Gastroesophageal sphincter (tissue), 4 donors: ENCODE measurements around the gene GTF2I. TPM values are rescaled to one million over a fixed set of nuclear protein-coding genes. Genes with fewer than 3 reads are reported as not detected.
"Not testable (repeated sequence)": the region's sequence is repeated elsewhere in the genome, so short reads cannot be mapped to it uniquely, and the experiment has no call there.

Experiments
- ATAC-seq: fragments of 150-250 bp; one replicate; pipeline ENCODE4 v1.9.1; 2016; ENCODE audit warnings: mild to moderate bottlenecking, moderate library complexity
- H3K27ac ChIP-seq, 4 donors: fragments of 200-600 bp; sonication (generic) in 3 of 4; 1 replicate in 3 of 4; 2 replicates in 1 of 4; pipeline ENCODE4 v1.5.1; 2016 to 2019
- H3K27me3 ChIP-seq: fragments of 200-600 bp; sonication (generic); one replicate; pipeline ENCODE4 v1.5.1; 2019
- H3K36me3 ChIP-seq, 2 donors: fragments of 200-600 bp; sonication (generic); one replicate each; pipeline ENCODE4 v1.5.1; 2019; ENCODE audit warnings: control low read depth in 1 of 2
- H3K4me1 ChIP-seq, 3 donors: fragments of 200-600 bp; sonication (generic); 1 replicate in 2 of 3; 2 replicates in 1 of 3; pipeline ENCODE4 v1.5.1; 2016 to 2019; ENCODE audit warnings: control low read depth in 2 of 3
- H3K4me3 ChIP-seq, 2 donors: fragments of 200-600 bp; sonication (generic); one replicate each; pipeline ENCODE4 v1.5.1; 2019; ENCODE audit warnings: mild to moderate bottlenecking in 1 of 2, moderate library complexity in 1 of 2
- H3K9me3 ChIP-seq, 3 donors: fragments of 200-600 bp; sonication (generic); one replicate each; pipeline ENCODE4 v1.5.1; 2017 to 2019; ENCODE audit warnings: control low read depth in 2 of 3
- CTCF ChIP-seq, 4 experiments: fragments of 200-600 bp in 2 of 4; fragments of 450-650 bp in 2 of 4; sonication (generic) in 1 of 4; IDR thresholded peaks; one replicate each; pipeline ENCODE4 v1.5.1; 2017 to 2019; ENCODE audit warnings: antibody characterized with exemption in 4 of 4, mild to moderate bottlenecking in 2 of 4, moderate library complexity in 2 of 4
- EP300 ChIP-seq: sonication (generic); formaldehyde crosslinking; IDR thresholded peaks from one replicate; pipeline ENCODE4 v1.6.1; 2017; ENCODE audit warnings: antibody characterized with exemption, mild to moderate bottlenecking
- POLR2A ChIP-seq, 2 donors: fragments of 450-650 bp; IDR thresholded peaks; one replicate each; pipeline ENCODE4 v1.6.1; 2017; ENCODE audit warnings: antibody characterized with exemption in 2 of 2, mild to moderate bottlenecking in 2 of 2, moderate library complexity in 1 of 2
- POLR2AphosphoS5 ChIP-seq: sonication (generic); formaldehyde crosslinking; IDR thresholded peaks from one replicate; pipeline ENCODE4 v1.6.1; 2017; ENCODE audit warnings: antibody characterized with exemption
- WGBS, 2 donors: methylation state at CpG; one replicate each; pipeline ENCODE4 v1.1.5; 2018; ENCODE audit warnings: low coverage in 1 of 2; 5-methylcytosine and 5-hydroxymethylcytosine counted together
- total RNA-seq, 4 donors: library from RNA; depleted of rRNA; stranded (reverse); fragments of >200 nt; gene quantifications; one replicate each; pipeline ENCODE4 v1.1.0, GENCODE V29; 2016

Gene GTF2I
- total RNA-seq, 4 donors from 2014 or later = 116 to 173 (median 154) TPM

GRCh38 chr7:74656837-74657691, 454 bp upstream of the GTF2I start:
- peak; percentile 87 for ATAC-seq
- H3K4me3 ChIP-seq = peak overlapping the region; percentile 54 to 100
- H3K9me3 ChIP-seq = no peaks in the 10 kb centered on the region
- no peaks in the 10 kb centered on the region for H3K27me3 ChIP-seq
- H3K4me1 ChIP-seq = peaks cover 3 to 55% (median 19%) of the 10 kb centered on the region in 3 donors
- WGBS, 2 donors = 0% methylated on average over 6 to 7 of the region's 60 CpGs
- no peaks in the 10 kb centered on the region for H3K36me3 ChIP-seq
- H3K27ac ChIP-seq = peak overlapping the region; percentile 81 to 100 (median 96)
- TF ChIP-seq POLR2AphosphoS5 = peak; percentile 56
- TF ChIP-seq EP300 = no peak
- TF ChIP-seq CTCF (IDR thresholded peaks at IDR 0.05) = peak in 3 of 4 experiments; percentile 2 to 57 (median 27)
- TF ChIP-seq POLR2A (IDR thresholded peaks at IDR 0.05) = peak; percentile 40 to 44

DNA sequence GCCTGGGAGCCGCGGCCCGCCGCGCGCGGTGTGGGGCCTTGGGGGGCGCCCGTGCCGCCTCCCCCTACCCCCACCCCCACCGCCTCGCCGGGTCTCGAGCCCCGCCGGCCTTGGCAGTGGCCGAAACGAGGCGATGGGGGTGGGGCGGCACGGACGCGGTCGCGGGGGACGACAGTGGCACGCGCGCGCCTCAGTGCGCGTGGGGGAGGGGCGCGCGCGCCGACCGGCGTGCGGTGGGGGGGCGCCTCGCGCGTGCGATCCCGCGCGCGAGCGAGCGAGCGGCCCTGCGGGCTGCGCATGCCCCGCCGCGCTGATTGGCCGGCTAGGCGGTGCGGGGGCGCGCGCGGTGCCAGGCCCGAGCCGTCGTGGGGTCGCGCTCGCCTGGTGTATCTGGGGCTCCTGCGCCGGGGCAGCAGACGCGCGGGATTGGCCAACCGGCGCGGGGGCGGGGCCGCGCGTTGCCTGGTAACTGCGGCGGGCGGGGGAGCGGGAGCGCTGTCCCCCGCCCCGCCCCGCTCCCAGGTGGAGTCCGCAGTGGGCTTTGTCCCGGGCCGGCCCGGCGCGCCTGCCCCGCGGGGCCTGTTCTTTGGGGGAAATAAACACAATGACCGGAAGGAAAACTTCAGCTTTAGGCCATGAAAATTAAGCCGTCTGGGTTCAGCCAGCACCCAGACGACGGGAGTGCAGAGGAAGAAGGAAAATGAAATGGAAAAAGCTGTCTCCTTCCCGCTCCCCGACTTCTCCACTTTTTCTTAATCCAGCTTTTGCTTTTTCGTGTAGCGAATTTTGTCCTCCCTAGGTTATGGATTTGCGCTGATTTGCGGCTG, 873 bp downstream of the GTF2I start:
- H3K4me1 ChIP-seq = peaks cover 3 to 68% (median 19%) of the 10 kb centered on the region in 3 donors
- peak overlapping the region; percentile 81 to 100 (median 96) for H3K27ac ChIP-seq
- H3K9me3 ChIP-seq = no peaks in the 10 kb centered on the region
- WGBS, 2 donors = 0 to 4% methylated on average over 3 to 10 of the region's 108 CpGs
- peak overlapping the region; percentile 54 to 100 for H3K4me3 ChIP-seq
- H3K27me3 ChIP-seq = no peaks in the 10 kb centered on the region
- peak; percentile 90 for ATAC-seq
- no peaks in the 10 kb centered on the region for H3K36me3 ChIP-seq
- TF ChIP-seq POLR2AphosphoS5 = no peak
- no peak for TF ChIP-seq EP300
- TF ChIP-seq CTCF (IDR thresholded peaks at IDR 0.05) = peak in 1 of 4 experiments; percentile 5
- peak in 1 of 2 donors; percentile 29 for TF ChIP-seq POLR2A (IDR thresholded peaks at IDR 0.05)

- H3K9me3 ChIP-seq, H3K36me3 ChIP-seq, ATAC-seq, H3K27me3 ChIP-seq: not testable (repeated sequence)
- peaks cover 3 to 82% (median 22%) of the 10 kb centered on the region in 3 donors for H3K4me1 ChIP-seq
- H3K27ac ChIP-seq = peak overlapping the region in 3 of 4 donors; percentile 66 to 99 (median 93)
- 83% methylated on average over 15 of the region's 18 CpGs; no CpG with 5 or more reads in 1 of the 2 donors for WGBS, 2 donors
- H3K4me3 ChIP-seq = peak overlapping the region in 1 of 2 donors; percentile 100
These were observed 2.7 kb downstream of the GTF2I start for GRCh38 chr7:74660202-74660601.

GRCh38 chr7:74661836-74662794, 4.6 kb downstream of the GTF2I start:
- H3K4me1 ChIP-seq = peaks cover 3 to 64% (median 22%) of the 10 kb centered on the region in 3 donors
- H3K9me3 ChIP-seq, ATAC-seq, H3K4me3 ChIP-seq, H3K27me3 ChIP-seq: not testable (repeated sequence)
- peaks cover 0 to 26% of the 10 kb centered on the region in 2 donors for H3K36me3 ChIP-seq
- 57 to 64% methylated on average over 7 to 10 of the region's 21 CpGs for WGBS, 2 donors
- H3K27ac ChIP-seq = peak overlapping the region in 3 of 4 donors; percentile 3 to 99 (median 93)

- no peak overlapping the region for H3K4me3 ChIP-seq
- H3K9me3 ChIP-seq = no peaks in the 10 kb centered on the region
- TF ChIP-seq EP300 (no peak), POLR2A (IDR thresholded peaks at IDR 0.05) (no peak), CTCF (IDR thresholded peaks at IDR 0.05) (no peak), POLR2AphosphoS5 (no peak)
- peaks cover 0 to 65% (median 12%) of the 10 kb centered on the region in 3 donors for H3K4me1 ChIP-seq
- no peaks in the 10 kb centered on the region for H3K27me3 ChIP-seq
- ATAC-seq = no peak
- peak overlapping the region in 2 of 4 donors; percentile 8 to 99 for H3K27ac ChIP-seq
- H3K36me3 ChIP-seq = peaks cover 0 to 29% of the 10 kb centered on the region in 2 donors
- 93 to 94% methylated on average over 6 to 12 of the region's 12 CpGs for WGBS, 2 donors
These were observed 7.9 kb downstream of the GTF2I start for GRCh38 chr7:74665296-74665938.

- ATAC-seq, H3K9me3 ChIP-seq, H3K4me3 ChIP-seq, H3K27me3 ChIP-seq: not testable (repeated sequence)
- Histone ChIP-seq H3K36me3 (peaks cover 0 to 29% of the 10 kb centered on the region in 2 donors), H3K27ac (peak overlapping the region in 1 of 4 donors; percentile 24), H3K4me1 (peaks cover 0 to 63% (median 3%) of the 10 kb centered on the region in 3 donors)
- WGBS, 2 donors = 88 to 97% methylated on average over 3 to 6 of the region's 7 CpGs
These were observed 9.5 kb downstream of the GTF2I start for GRCh38 chr7:74667013-74667412.

DNA sequence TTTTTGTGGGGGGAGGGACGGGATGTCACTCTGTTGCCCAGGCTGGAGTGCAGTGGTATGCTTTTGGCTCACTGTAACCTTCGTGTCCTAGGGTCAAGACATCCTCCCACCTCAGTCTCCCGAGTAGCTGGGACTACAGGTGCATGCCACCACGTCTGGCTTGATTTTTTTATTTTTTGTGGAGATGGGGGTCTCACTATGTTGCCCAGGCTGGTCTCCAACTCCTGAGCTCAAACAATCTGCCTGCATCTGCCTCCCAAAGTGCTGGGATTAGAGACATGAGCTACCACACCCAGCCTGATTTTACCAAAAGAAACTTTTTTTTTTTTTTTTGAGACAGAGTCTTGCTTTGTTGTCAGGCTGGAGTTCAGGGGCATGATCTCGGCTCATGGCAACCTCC, 10.0 kb downstream of the GTF2I start:
- peak overlapping the region in 2 of 4 donors; percentile 8 to 24 for H3K27ac ChIP-seq
- H3K9me3 ChIP-seq, ATAC-seq, H3K27me3 ChIP-seq, H3K4me3 ChIP-seq: not testable (repeated sequence)
- peaks cover 0 to 63% (median 6%) of the 10 kb centered on the region in 3 donors for H3K4me1 ChIP-seq
- WGBS, 2 donors = 76 to 88% methylated on average over 4 to 5 of the region's 5 CpGs
- H3K36me3 ChIP-seq = peaks cover 0 to 29% of the 10 kb centered on the region in 2 donors
